ENCODE data around the gene SH3BP2.

The SH3BP2 gene

GRCh38 chr4:2860391-2861348, 67.8 kb downstream of the SH3BP2 start:
- DNase-seq = no peak

GRCh38 chr4:2861631-2862436, 68.9 kb downstream of the SH3BP2 start:
- no peak for DNase-seq

GRCh38 chr4:2862528-2862927, 69.6 kb downstream of the SH3BP2 start:
- DNase-seq = no peak

GRCh38 chr4:2863649-2864048, 70.8 kb downstream of the SH3BP2 start:
- no peak for DNase-seq

- DNase-seq = no peak
Observed at GRCh38 chr4:2865196-2865780, 72.4 kb downstream of the SH3BP2 start.

- no peak for DNase-seq
Observed at GRCh38 chr4:2866160-2866861, 73.4 kb downstream of the SH3BP2 start.

- DNase-seq = no peak
Observed at GRCh38 chr4:2866891-2867290, 74.0 kb downstream of the SH3BP2 start.

GRCh38 chr4:2867758-2868491, 75.0 kb downstream of the SH3BP2 start:
- DNase-seq = no peak

GRCh38 chr4:2868877-2869487, 76.1 kb downstream of the SH3BP2 start:
- DNase-seq = no peak

- DNase-seq = no peak
Observed at GRCh38 chr4:2869659-2870058, 76.8 kb downstream of the SH3BP2 start.

GRCh38 chr4:2870082-2870481, 77.2 kb downstream of the SH3BP2 start:
- DNase-seq = no peak

- DNase-seq = no peak
Observed at GRCh38 chr4:2871466-2871865, 78.6 kb downstream of the SH3BP2 start.

- DNase-seq = no peak
Observed at GRCh38 chr4:2871911-2872310, 79.0 kb downstream of the SH3BP2 start.

- DNase-seq = no peak
Observed at GRCh38 chr4:2873329-2873728, 80.4 kb downstream of the SH3BP2 start.

- DNase-seq = no peak
Observed at GRCh38 chr4:2874861-2875260, 82.0 kb downstream of the SH3BP2 start.

GRCh38 chr4:2875556-2875955, 82.7 kb downstream of the SH3BP2 start:
- no peak for DNase-seq

- no peak for DNase-seq
Observed at GRCh38 chr4:2878346-2878745, 85.5 kb downstream of the SH3BP2 start.

GRCh38 chr4:2879026-2879425, 86.1 kb downstream of the SH3BP2 start:
- DNase-seq = no peak

- DNase-seq = no peak
Observed at GRCh38 chr4:2881431-2881830, 88.5 kb downstream of the SH3BP2 start.

- no peak for DNase-seq
Observed at GRCh38 chr4:2882341-2882740, 89.5 kb downstream of the SH3BP2 start.

- no peak for DNase-seq
Observed at GRCh38 chr4:2886161-2886560, 93.3 kb downstream of the SH3BP2 start.

- DNase-seq = no peak
Observed at GRCh38 chr4:2886622-2887021, 93.7 kb downstream of the SH3BP2 start.
